Body of pancreas (tissue), 4 donors: ENCODE results near the gene ANKRD6.

Experiments
- POLR2A ChIP-seq, 3 donors: fragments of 450-650 bp; IDR thresholded peaks; one replicate each; pipeline ENCODE4 v1.6.1; 2016; ENCODE audit warnings: antibody characterized with exemption in 3 of 3, mild to moderate bottlenecking in 2 of 3
- TF ChIP-seq, protein P1 (sequence below), 7 experiments: fragments of 450-650 bp in 4 of 7; fragments of 200-600 bp in 3 of 7; sonication (generic) in 3 of 7; IDR thresholded peaks; one replicate each; pipeline ENCODE4 v1.5.1; 2016 to 2019; ENCODE audit warnings: antibody characterized with exemption in 7 of 7

DNA sequence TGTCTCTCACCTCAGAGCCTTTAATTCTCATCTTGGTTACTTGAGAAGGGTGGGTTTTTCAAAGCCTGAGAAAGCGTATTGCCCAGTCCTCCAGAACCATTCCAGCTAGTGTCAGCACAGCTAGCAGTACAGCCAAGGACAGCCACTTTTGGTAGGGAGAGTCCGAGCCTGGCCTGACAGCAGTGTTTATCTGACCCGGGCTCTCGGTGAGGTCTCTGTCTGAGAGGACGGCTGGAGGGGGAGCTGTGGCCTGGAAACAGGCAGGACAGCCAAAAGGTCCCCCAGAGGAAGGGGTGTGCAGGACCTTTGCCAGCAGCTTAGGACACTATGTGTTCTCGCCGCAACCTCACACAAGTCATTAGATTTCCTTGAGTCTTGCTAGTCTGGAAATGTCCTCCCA is 166.8 kb downstream of the ANKRD6 start:
- TF ChIP-seq, protein P1, sequence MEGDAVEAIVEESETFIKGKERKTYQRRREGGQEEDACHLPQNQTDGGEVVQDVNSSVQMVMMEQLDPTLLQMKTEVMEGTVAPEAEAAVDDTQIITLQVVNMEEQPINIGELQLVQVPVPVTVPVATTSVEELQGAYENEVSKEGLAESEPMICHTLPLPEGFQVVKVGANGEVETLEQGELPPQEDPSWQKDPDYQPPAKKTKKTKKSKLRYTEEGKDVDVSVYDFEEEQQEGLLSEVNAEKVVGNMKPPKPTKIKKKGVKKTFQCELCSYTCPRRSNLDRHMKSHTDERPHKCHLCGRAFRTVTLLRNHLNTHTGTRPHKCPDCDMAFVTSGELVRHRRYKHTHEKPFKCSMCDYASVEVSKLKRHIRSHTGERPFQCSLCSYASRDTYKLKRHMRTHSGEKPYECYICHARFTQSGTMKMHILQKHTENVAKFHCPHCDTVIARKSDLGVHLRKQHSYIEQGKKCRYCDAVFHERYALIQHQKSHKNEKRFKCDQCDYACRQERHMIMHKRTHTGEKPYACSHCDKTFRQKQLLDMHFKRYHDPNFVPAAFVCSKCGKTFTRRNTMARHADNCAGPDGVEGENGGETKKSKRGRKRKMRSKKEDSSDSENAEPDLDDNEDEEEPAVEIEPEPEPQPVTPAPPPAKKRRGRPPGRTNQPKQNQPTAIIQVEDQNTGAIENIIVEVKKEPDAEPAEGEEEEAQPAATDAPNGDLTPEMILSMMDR (IDR thresholded peaks at IDR 0.05): no peak
- TF ChIP-seq POLR2A (IDR thresholded peaks at IDR 0.05): no peak
